Epithelial cell of esophagus (primary cell): ENCODE measurements around the gene ANKRD16.

ENCODE experiments used
- DNase-seq: peaks from one replicate; pipeline ENCODE4 v3.0.0; 2010; ENCODE audit warnings: low read depth
- H3K4me3 ChIP-seq: 2 replicates; pipeline ENCODE4 v1.5.1; 2011; ENCODE audit warnings: mild to moderate bottlenecking, low read length, control low read depth
- TF ChIP-seq, protein P1 (sequence below): IDR thresholded peaks from 2 replicates; pipeline ENCODE4 v1.5.1; 2011; ENCODE audit warnings: low read depth, mild to moderate bottlenecking, low read length, control low read depth, inconsistent platforms; ENCODE audit not compliant: insufficient read depth; ENCODE audit errors: missing control alignments

ANKRD16 gene

DNA sequence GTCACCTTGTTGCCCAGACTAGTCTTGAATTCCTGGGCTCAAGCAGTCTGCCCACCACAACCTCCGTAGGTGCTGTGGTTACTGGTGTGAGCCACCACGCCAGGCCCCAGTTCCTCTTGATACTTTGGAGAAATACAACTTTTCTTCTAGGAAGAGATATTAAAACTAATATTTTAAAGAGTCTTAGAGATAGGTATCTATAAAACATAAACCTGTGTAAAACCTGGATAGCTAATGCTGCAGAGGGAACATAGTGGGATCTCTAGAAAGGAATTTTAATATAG, 71.7 kb downstream of the ANKRD16 start:
- TF ChIP-seq, protein P1, sequence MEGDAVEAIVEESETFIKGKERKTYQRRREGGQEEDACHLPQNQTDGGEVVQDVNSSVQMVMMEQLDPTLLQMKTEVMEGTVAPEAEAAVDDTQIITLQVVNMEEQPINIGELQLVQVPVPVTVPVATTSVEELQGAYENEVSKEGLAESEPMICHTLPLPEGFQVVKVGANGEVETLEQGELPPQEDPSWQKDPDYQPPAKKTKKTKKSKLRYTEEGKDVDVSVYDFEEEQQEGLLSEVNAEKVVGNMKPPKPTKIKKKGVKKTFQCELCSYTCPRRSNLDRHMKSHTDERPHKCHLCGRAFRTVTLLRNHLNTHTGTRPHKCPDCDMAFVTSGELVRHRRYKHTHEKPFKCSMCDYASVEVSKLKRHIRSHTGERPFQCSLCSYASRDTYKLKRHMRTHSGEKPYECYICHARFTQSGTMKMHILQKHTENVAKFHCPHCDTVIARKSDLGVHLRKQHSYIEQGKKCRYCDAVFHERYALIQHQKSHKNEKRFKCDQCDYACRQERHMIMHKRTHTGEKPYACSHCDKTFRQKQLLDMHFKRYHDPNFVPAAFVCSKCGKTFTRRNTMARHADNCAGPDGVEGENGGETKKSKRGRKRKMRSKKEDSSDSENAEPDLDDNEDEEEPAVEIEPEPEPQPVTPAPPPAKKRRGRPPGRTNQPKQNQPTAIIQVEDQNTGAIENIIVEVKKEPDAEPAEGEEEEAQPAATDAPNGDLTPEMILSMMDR, result no peak
- DNase-seq, result no peak
- H3K4me3 ChIP-seq, result no peak overlapping the region

DNA sequence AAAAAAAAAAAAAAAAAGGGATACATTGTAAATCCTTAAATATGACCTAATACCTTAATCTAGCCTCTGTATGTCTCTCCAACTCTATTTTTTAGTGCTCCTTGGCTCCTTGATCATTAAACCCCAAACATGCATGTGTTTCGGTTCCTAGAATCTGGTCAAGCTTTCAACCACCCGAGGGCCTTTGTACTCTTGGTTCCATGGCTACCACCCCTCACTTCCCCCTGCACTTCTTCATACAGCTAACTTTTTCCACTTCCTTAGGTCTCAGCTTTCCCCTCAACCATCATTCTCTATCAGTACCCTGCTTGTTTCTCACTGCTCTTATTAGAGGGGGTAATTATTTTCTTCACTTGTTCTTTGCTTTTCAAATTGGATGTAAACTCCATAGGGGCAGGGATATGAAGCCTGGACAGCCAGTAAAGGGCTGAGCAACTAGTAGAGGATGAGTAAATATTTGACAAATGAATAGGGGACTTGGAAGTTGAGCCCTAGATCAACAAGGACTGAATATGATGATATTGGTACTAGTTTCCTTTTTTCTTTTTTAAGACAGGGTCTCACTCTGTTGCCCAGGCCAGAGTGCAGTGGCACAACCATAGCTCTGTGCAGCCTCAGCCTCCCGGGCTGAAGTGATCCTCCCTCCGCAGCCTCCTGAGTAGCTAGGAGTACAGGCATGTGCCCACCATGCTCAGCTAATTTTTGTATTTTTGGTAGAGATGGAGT, 72.2 kb downstream of the ANKRD16 start:
- no peak for DNase-seq
- H3K4me3 ChIP-seq, result no peak overlapping the region
- TF ChIP-seq, protein P1, result no peak

DNA sequence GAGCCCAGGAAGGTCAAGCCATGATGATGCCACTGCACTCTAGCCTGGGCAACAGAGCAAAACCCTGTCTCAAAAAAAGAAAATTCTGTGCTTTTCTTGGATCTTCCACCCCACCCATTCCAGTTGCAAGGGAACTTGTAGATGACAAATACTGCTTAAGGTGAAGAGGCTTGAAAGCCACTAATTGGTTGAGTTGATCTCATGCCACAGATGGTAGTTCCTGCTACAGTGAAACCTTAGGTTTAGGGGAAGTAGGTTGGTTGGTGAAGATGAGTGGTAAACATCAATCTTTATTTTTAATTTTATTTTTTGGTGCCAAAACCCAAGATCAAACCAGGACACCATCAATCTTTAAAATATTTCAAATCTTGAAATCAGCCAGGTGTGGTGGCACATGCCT, 73.5 kb downstream of the ANKRD16 start:
- no peak for DNase-seq
- H3K4me3 ChIP-seq, result no peak overlapping the region
- TF ChIP-seq, protein P1, result no peak

DNA sequence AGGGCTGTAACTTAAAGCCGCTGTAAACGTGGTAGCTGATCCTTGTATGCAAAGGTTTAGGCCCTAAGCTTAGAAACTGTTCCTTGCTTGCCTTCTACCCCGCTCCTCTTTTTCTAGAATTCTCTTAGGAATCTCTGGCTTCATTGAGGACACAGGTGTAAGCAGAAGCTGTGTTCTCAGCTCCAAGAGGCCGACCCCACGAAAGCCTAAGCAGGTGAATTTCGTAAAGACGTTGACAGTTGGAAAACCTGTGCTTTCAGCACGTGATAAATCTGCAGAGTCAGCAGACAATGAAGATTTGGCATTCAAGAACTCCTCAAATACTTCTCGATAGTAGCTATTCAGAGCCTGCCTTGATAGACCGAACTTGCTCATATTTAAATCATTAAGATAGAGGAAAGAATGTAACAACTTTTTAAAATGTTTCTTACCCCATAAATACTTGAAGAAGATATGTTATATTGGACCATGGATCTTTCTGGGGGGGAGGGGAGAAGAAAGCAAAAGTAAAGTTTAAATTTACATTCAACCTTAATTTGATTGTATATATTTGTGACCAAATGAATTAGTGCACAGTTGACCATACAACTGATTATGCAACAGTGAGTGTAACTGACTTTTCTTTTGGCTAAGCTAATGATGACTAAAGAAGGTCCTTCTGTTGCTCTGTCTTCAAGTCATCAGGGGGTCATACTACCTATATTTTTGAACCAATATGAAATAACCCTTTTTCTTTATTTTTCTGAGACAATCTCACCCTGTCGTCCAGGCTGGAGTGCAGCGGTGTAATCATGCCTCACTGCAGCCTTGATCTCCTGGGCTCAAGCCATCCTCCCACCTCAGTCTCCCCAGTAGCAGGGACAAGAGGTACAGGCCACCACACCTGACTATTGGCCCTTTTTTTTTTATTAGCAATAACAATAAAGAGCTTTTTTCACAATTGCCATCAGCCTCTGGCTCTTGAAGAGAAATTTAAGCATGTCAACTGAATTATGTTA, 75.3 kb downstream of the ANKRD16 start:
- TF ChIP-seq, protein P1, result no peak
- DNase-seq, result peak; percentile 32

DNA sequence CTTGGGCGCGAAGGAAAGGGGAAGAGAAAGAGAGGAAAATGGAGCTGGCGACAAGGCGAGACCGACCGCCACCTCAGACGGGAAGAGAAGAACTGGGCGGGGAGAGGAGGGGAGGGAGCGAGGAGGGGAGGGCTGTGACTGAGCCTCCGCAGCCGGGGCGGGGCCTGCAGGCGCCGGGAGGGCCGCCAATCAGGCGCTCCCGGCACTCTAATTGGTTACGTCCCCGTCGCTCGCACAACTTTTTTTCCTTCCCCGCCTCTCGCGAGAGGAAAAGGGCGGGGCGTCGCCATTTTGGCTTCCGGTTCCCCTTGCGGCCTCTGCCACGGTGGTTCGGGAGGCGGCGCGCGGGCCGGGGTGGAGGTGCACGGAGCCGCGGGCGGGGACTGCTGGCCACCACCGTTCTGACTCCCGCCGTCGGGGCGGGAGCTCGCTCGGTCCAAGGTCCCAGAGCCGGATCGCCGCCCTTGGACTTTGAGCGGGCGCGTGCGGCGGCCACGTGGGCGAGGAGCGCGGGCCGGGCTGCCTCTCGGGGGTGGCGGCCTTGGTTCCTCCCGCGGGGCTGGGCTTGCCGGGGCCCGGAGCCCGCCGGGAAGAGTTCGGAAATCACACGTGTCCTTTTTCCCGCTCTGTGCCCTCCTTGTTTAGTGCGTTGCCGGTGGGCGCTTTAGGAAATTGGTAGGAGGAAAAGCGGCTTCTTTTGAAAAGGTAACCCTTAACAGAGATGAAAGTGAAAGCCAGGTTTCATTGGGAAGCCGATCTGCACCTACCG, 76.2 kb downstream of the ANKRD16 start, which contains the start of gene GDI2:
GDI2 (minus strand) TSS at position 94 of the 769 bp plus-strand sequence. CDS start 176 bp downstream, outside the sequence.
- DNase-seq, result peak; percentile 97
- peak within 1 kb of the TSS; percentile 83 for H3K4me3 ChIP-seq
- TF ChIP-seq, protein P1, result no peak

More for the DNA sequence above, 75.3 kb downstream of the ANKRD16 start:
- H3K4me3 ChIP-seq, result peak overlapping the region; percentile 83

DNA sequence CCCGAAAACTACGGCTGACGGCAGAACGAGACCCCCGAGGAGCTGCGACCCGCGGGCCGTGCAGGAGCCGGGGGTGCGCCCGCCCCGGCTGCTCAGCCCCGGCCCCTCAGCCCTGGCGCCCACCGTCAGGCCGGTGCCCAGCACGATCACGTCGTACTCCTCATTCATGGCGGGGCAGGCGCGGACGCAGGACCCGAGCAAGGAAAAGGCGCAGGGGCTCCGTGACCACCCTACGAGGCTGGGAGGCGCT, 76.7 kb downstream of the ANKRD16 start:
- TF ChIP-seq, protein P1, result no peak
- DNase-seq, result no peak
- peak overlapping the region; percentile 83 for H3K4me3 ChIP-seq
